Stimulated activated CD4-positive, alpha-beta T cell treated with anti-CD3 and anti-CD28 coated beads, Interleukin-15, amount 100 ng/mL, for 24 hours (primary cell): ENCODE data around the gene PRKCB.

ENCODE experiments used
- DNase-seq: peaks from one replicate; pipeline ENCODE4 v3.0.0-alpha.2; 2020

Gene PRKCB

GRCh38 chr16:23944381-23944780 lies 108.6 kb downstream of the PRKCB start:
- no peak for DNase-seq

- DNase-seq = no peak
These were observed 109.5 kb downstream of the PRKCB start for GRCh38 chr16:23945243-23945642.

GRCh38 chr16:23947838-23948237 lies 112.1 kb downstream of the PRKCB start:
- no peak for DNase-seq

DNA sequence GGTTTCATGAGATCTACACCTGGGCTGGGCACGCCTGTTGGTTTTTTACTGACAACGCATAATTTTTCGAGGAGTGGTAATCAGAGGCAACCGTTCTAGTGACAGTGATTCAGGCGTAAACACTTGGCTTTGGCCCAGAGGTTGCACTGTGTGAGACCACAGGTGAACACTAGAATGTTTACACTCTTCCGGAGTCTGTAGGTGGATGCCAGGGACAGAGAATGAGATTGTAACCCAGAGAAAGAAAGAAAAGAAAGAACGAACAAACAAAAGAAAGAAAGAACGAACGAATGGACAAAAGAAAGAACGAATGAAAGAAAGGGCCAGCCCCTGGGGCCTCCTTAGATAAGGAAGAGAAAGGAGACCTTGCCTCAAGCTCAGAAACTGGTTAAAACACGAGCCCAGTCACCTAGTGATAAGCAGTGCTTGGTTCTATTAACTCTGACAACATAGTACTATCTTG lies 113.2 kb downstream of the PRKCB start:
- peak; percentile 52 for DNase-seq

- peak; percentile 65 for DNase-seq
These were observed 114.0 kb downstream of the PRKCB start for GRCh38 chr16:23949630-23950290.

- peak; percentile 15 for DNase-seq
These were observed 114.6 kb downstream of the PRKCB start for GRCh38 chr16:23950291-23950894.

DNA sequence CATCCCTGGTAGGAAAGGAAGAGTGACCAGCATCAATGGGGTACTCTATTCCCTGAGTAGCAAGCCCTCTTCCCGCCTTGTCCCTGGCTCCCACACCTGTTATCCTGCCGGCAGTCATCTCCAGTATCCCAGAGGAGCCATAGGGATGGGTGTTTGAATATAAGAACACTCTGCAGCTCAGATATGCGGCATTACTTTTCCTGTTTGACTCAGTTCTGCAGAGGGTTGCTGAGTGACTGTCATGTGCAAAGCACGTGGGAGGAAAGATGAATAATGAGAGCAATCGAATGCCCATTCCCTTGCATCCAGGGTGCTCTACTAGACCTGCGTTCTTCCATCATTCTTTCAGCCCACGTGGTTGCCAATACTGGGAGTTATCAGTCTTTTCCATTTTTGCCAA lies 115.1 kb downstream of the PRKCB start:
- peak; percentile 46 for DNase-seq

DNA sequence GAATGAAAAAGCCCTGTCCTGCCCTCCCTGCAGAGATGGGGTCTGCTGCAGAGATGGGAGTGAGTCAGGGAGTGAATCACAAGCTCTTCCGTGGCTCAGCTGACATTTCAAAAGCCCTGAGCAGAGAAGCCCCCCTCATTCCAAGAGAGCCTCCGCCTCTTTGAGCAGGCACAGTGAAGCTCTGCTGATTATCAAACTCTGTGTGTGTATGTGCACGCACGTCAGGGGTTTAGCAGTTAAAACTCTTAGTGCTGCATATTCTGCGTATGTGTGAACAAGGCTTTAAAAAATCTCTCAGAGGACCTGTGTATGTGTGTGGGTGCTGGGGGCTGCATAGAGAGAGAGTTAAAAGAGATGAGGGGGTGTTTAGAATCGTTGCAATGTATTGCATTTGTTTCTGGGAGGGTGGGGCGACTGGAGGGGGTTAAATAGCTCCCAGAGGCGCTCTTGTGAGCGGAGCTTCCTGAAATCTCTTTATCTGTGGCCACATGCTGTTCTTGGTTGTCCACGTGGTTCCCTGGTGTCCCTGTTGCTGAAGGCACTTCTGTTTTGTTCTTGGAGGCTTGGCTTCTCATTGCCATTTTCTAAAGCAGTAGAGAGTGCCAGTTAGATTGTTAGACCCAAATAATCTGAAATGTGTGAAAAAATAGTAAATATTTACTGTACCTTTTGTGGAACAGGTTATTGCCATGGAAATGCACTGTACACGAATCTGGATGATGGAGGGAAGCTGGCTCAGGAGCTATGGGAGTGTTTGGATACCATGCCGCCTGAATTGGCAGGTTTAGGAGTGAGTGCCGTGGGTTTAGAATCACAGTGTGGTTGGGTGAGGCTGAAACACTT lies 116.6 kb downstream of the PRKCB start:
- DNase-seq = peak; percentile 54

GRCh38 chr16:23952971-23953300 lies 117.2 kb downstream of the PRKCB start:
- no peak for DNase-seq

DNA sequence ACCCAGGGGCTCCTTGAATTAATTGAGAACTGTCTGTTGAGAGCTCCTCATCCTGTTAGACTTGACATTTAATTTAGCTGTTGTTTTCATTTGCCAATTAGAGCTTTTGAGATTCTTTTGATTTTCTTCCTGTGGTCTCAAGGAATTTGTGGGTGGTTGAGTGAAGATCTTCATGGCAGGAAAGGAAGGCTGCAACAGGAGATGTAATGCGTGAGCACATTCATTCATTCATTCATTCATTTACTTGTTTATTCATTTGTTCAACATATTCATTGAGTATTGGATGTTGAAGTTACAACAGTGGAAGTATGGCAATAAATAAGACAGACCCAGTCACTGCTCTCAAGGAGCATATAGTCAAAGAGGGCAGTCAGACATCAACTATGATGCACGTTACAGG lies 117.7 kb downstream of the PRKCB start:
- DNase-seq = no peak

DNA sequence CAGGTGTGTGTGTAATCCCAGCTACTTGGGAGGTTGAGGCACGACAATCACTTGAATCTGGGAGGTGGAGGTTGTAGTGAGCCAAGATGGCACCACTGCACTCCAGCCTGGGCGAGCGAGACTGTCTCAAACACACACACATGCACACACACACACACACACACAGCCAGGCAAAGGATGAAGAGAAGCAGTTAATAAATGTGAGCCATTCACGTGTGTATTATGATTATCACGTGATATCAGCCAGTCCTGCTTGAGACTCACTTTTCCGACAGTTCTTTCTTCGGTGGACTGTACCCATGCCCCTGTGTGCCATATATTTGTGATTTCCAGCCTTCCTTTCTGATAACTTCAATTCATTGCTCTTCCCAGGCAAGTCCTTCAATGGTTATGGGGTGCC lies 119.3 kb downstream of the PRKCB start:
- DNase-seq = no peak

- no peak for DNase-seq
These were observed 121.5 kb downstream of the PRKCB start for GRCh38 chr16:23957287-23957686.

DNA sequence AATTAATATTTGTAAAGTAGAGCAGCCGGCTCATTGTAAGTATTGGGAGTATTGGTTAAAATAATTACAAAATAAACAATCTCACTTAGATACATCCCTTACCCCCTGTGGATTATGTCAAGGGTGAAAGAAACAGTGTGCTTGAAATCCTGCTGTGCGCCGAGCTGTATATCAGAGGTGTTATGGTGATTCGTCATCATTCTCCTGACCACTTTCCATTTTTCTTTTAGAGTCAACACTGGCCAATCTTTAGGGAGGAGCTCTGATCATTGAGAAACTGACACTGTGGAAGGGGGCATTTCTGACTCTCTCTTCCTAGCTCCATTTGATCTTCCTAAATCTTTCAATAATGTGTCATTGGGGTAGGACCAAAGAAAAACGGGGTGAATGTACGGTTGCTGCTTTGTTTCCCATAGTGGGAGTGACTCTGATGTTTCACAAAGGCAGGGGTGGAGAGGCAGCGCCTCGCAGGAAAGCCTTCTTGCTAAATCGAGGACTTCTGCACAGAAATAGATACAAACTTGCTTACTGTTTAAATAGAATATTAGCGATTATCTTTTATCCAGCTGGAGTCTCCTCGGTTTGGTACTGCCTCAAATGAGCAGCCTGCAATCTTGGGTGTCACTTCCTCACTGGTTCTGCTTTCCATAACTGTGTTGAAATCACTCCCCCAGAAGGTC lies 123.4 kb downstream of the PRKCB start:
- DNase-seq = peak; percentile 26

DNA sequence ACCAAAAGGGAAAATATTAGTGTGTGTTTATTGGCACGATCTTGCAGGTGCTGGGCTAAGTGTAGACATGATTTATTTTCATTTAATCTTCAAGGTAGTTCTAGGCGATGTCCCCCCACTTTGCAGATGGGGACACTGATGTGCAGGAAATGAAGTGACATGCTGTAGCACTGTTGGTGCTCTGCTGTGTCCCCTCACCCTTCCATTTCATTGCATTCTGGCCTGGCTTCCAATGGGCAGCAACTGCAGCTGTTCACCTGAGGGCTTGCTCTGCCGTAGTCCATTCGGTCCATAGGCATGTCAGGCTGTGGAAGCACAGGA lies 123.9 kb downstream of the PRKCB start:
- no peak for DNase-seq

- DNase-seq = no peak
These were observed 124.5 kb downstream of the PRKCB start for GRCh38 chr16:23960081-23960885.

DNA sequence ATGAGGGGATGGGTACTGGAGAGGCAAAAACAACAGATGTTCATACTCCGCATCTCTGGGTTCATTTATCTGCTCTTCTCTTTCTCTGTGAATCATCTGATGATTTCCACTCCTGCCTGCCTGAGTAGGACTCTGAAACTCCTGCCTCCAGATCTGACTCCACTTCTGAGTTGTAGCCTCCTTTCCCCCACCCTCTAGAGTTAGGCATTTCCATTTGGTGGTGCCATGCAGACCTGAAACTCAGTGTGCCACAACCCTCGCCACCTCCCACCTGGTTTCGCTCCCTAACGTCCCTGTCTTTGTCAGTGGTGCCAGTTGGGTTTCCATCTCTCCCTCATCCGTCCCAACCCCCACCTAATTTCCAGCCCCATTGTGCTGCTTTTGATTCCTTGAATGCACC lies 126.2 kb downstream of the PRKCB start:
- DNase-seq = peak; percentile 79

GRCh38 chr16:23964136-23964535 lies 128.4 kb downstream of the PRKCB start:
- DNase-seq = no peak

GRCh38 chr16:23965137-23965733 lies 129.5 kb downstream of the PRKCB start:
- no peak for DNase-seq

- DNase-seq = peak; percentile 24
These were observed 131.0 kb downstream of the PRKCB start for GRCh38 chr16:23966597-23967394.

DNA sequence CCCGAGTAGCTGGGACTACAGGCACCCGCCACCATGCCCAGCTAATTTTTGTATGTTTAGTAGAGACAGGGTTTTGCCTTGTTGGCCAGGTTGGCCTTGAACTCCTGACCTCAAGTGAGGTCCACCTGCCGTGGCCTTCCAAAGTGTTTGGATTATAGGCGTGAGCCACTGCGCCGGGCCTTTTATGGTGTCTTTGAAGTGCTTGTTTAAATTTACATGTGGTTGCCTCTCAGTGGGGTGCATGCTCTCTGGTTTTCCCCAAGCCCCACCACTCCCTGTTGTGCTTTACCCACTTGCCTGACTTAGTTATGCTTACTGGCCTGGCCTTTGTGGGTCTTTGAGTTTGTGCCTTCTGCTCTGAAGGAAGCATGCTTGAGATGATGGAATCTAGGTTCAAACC lies 132.0 kb downstream of the PRKCB start:
- DNase-seq = no peak

GRCh38 chr16:23968176-23968575 lies 132.4 kb downstream of the PRKCB start:
- no peak for DNase-seq
